Neural progenitor cell (in vitro differentiated cells): ENCODE results near the gene CALHM1.

Experiments
- CTCF ChIP-seq: fragments of 200-600 bp; sonication (generic); IDR thresholded peaks from 2 replicates; pipeline ENCODE4 v1.5.1; 2017; ENCODE audit warnings: antibody characterized with exemption, mild to moderate bottlenecking
- EZH2 ChIP-seq: fragments of 200-600 bp; sonication (generic); IDR thresholded peaks from 2 replicates; pipeline ENCODE4 v1.6.1; 2017; ENCODE audit warnings: antibody characterized with exemption, mild to moderate bottlenecking, moderate library complexity
- EZH2phosphoT487 ChIP-seq: fragments of 200-600 bp; sonication (generic); IDR thresholded peaks from 2 replicates; pipeline ENCODE4 v1.6.1; 2017; ENCODE audit warnings: antibody characterized with exemption

- TF ChIP-seq CTCF, result no peak
- TF ChIP-seq EZH2, result no peak
- no peak for TF ChIP-seq EZH2phosphoT487
Observed at GRCh38 chr10:103454026-103454425, 4.7 kb downstream of the CALHM1 start.
